Esophagus muscularis mucosa (tissue), 4 donors: ENCODE data around the gene CACNA1S. TPM values are rescaled to one million over a fixed set of nuclear protein-coding genes. Genes with fewer than 3 reads are reported as not detected.

Experiments used
- DNase-seq: peaks from one replicate; pipeline ENCODE4 v3.0.0-alpha.2; 2017; ENCODE audit errors: extremely low spot score
- H3K27ac ChIP-seq, 4 donors: fragments of 200-600 bp; sonication (generic); replicated peaks in 1 of 4; 1 replicate in 3 of 4; 2 replicates in 1 of 4; pipeline ENCODE4 v1.5.1; 2016 to 2019; ENCODE audit warnings: mild to moderate bottlenecking in 1 of 4
- H3K27me3 ChIP-seq, 4 donors: fragments of 200-600 bp; sonication (generic); one replicate each; pipeline versions ENCODE4 v1.5.1 to v1.6.0; 2016 to 2019
- H3K36me3 ChIP-seq, 4 donors: fragments of 200-600 bp; sonication (generic); one replicate each; pipeline ENCODE4 v1.5.1; 2016 to 2019
- H3K4me1 ChIP-seq, 4 donors: fragments of 200-600 bp; sonication (generic); one replicate each; pipeline ENCODE4 v1.5.1; 2016 to 2019
- H3K4me3 ChIP-seq, 4 donors: fragments of 200-600 bp; sonication (generic); 1 replicate in 2 of 4; 2 replicates in 2 of 4; pipeline ENCODE4 v1.5.1; 2016 to 2019; ENCODE audit warnings: mild to moderate bottlenecking in 4 of 4, moderate library complexity in 1 of 4
- H3K9me3 ChIP-seq, 4 donors: fragments of 200-600 bp; sonication (generic); 1 replicate in 3 of 4; 2 replicates in 1 of 4; pipeline ENCODE4 v1.5.1; 2016 to 2019
- CTCF ChIP-seq, 3 experiments: fragments of 200-600 bp in 2 of 3; fragments of 450-650 bp in 1 of 3; sonication (generic) in 2 of 3; IDR thresholded peaks; one replicate each; pipeline ENCODE4 v1.5.1; 2017 to 2019; ENCODE audit warnings: antibody characterized with exemption in 3 of 3, mild to moderate bottlenecking in 2 of 3, moderate library complexity in 1 of 3
- EP300 ChIP-seq: sonication (generic); formaldehyde crosslinking; IDR thresholded peaks from one replicate; pipeline ENCODE4 v1.6.1; 2017; ENCODE audit warnings: antibody characterized with exemption
- POLR2A ChIP-seq: fragments of 450-650 bp; IDR thresholded peaks from one replicate; pipeline ENCODE4 v1.6.1; 2017; ENCODE audit warnings: antibody characterized with exemption, moderate library complexity, mild to moderate bottlenecking, low read depth
- POLR2AphosphoS5 ChIP-seq, 2 donors: sonication (generic); formaldehyde crosslinking; IDR thresholded peaks; one replicate each; pipeline ENCODE4 v1.6.1; 2017; ENCODE audit warnings: antibody characterized with exemption in 2 of 2
- WGBS: methylation state at CpG from one replicate; pipeline ENCODE4 v1.1.5; 2018; 5-methylcytosine and 5-hydroxymethylcytosine counted together
- intact Hi-C: fragments of 100-400 bp; cut with DNase I; formaldehyde crosslinking; loops from one replicate; pipeline ENCODE4 v1.15.1; 2023
- total RNA-seq, 4 donors: library from RNA; depleted of rRNA; stranded (reverse); fragments of >200 nt; gene quantifications; one replicate each; pipeline versions ENCODE4 v1.1.0 to v1.2.1, GENCODE V29; 2016

CACNA1S gene
- total RNA-seq, 4 donors from 2014 or later: not detected

- DNase-seq: no peak
- no peak overlapping the region for H3K4me3 ChIP-seq
- no peaks in the 10 kb centered on the region for H3K27me3 ChIP-seq
- peaks cover 0 to 35% (median 31%) of the 10 kb centered on the region in 4 donors for H3K4me1 ChIP-seq
- WGBS: 92% methylated on average over 8 of the region's 8 CpGs
- intact Hi-C loops: no loop called here
- no peaks in the 10 kb centered on the region for H3K9me3 ChIP-seq
- peaks cover 11 to 83% (median 74%) of the 10 kb centered on the region in 4 donors for H3K36me3 ChIP-seq
- TF ChIP-seq EP300: no peak
- TF ChIP-seq CTCF (IDR thresholded peaks at IDR 0.05): no peak
- no peak for TF ChIP-seq POLR2A
- TF ChIP-seq POLR2AphosphoS5 (IDR thresholded peaks at IDR 0.05): no peak
- H3K27ac ChIP-seq: no peak overlapping the region
Observed at GRCh38 chr1:201140941-201141260, 28.7 kb upstream of the CACNA1S start.

- DNase-seq: no peak
- Histone ChIP-seq H3K36me3 (peaks cover 10 to 83% (median 74%) of the 10 kb centered on the region in 4 donors), H3K4me1 (peaks cover 0 to 35% (median 31%) of the 10 kb centered on the region in 4 donors), H3K9me3 (no peaks in the 10 kb centered on the region), H3K4me3 (no peak overlapping the region), H3K27ac (no peak overlapping the region), H3K27me3 (no peaks in the 10 kb centered on the region)
- TF ChIP-seq POLR2A (no peak), CTCF (IDR thresholded peaks at IDR 0.05) (no peak), POLR2AphosphoS5 (IDR thresholded peaks at IDR 0.05) (no peak)
- 85% methylated on average over 7 of the region's 10 CpGs for WGBS
- intact Hi-C loops: no loop called here
Observed at GRCh38 chr1:201140235-201140940, 28.2 kb upstream of the CACNA1S start.

- Histone ChIP-seq H3K36me3 (peaks cover 17 to 83% (median 74%) of the 10 kb centered on the region in 4 donors), H3K27ac (no peak overlapping the region), H3K4me3 (no peak overlapping the region), H3K27me3 (no peaks in the 10 kb centered on the region), H3K4me1 (peaks cover 0 to 35% (median 31%) of the 10 kb centered on the region in 4 donors), H3K9me3 (no peaks in the 10 kb centered on the region)
- WGBS: 94% methylated on average over 9 of the region's 9 CpGs
- TF ChIP-seq POLR2AphosphoS5 (IDR thresholded peaks at IDR 0.05) (no peak), POLR2A (no peak), EP300 (no peak)
- no peak for DNase-seq
- intact Hi-C loops: no loop called here
Observed at GRCh38 chr1:201139756-201140155, 27.5 kb upstream of the CACNA1S start.

GRCh38 chr1:201139306-201139705 is 27.1 kb upstream of the CACNA1S start:
- no peak for DNase-seq
- no peak for TF ChIP-seq EP300
- no peak for TF ChIP-seq CTCF (IDR thresholded peaks at IDR 0.05)
- no peak for TF ChIP-seq POLR2A
- TF ChIP-seq POLR2AphosphoS5 (IDR thresholded peaks at IDR 0.05): no peak
- Histone ChIP-seq H3K27ac (no peak overlapping the region), H3K27me3 (no peaks in the 10 kb centered on the region), H3K4me1 (peaks cover 0 to 35% (median 31%) of the 10 kb centered on the region in 4 donors), H3K9me3 (no peaks in the 10 kb centered on the region), H3K4me3 (no peak overlapping the region), H3K36me3 (peaks cover 17 to 83% (median 72%) of the 10 kb centered on the region in 4 donors)
- intact Hi-C loops: no loop called here
- 100% methylated on average over 5 of the region's 5 CpGs for WGBS

GRCh38 chr1:201138311-201138840 is 26.1 kb upstream of the CACNA1S start:
- no peak for DNase-seq
- WGBS: 54% methylated on average over 6 of the region's 6 CpGs
- peaks cover 0 to 35% (median 31%) of the 10 kb centered on the region in 4 donors for H3K4me1 ChIP-seq
- no peak overlapping the region for H3K4me3 ChIP-seq
- no peak for TF ChIP-seq EP300
- no peak for TF ChIP-seq POLR2AphosphoS5 (IDR thresholded peaks at IDR 0.05)
- TF ChIP-seq CTCF (IDR thresholded peaks at IDR 0.05): no peak
- TF ChIP-seq POLR2A: no peak
- no peaks in the 10 kb centered on the region for H3K9me3 ChIP-seq
- H3K27me3 ChIP-seq: no peaks in the 10 kb centered on the region
- H3K27ac ChIP-seq: peak overlapping the region; percentile 62 to 79 (median 66)
- intact Hi-C loops: no loop called here
- peaks cover 11 to 79% (median 66%) of the 10 kb centered on the region in 4 donors for H3K36me3 ChIP-seq
